Stomach (tissue), 9 donors: Measurements from ENCODE around the gene APBA3. TPM values are rescaled to one million over a fixed set of nuclear protein-coding genes. Genes with fewer than 3 reads are reported as not detected.

ENCODE experiments used
- DNase-seq, 2 donors: peaks; one replicate each; pipeline versions ENCODE4 v3.0.0 to v3.0.0-alpha.2; 2013 to 2019
- H3K27ac ChIP-seq, 5 donors: fragments of 200-600 bp in 4 of 5; sonication (generic) in 4 of 5; one replicate each; pipeline ENCODE4 v1.5.1; 2013 to 2019; ENCODE audit warnings: mild to moderate bottlenecking in 1 of 5, moderate library complexity in 1 of 5
- H3K27me3 ChIP-seq, 3 donors: fragments of 200-600 bp; sonication (generic); one replicate each; pipeline ENCODE4 v1.5.1; 2017 to 2019; ENCODE audit warnings: mixed run types in 1 of 3
- H3K36me3 ChIP-seq, 4 donors: fragments of 200-600 bp; sonication (generic); 1 replicate in 3 of 4; 2 replicates in 1 of 4; pipeline ENCODE4 v1.5.1; 2016 to 2019
- H3K4me1 ChIP-seq, 4 donors: fragments of 200-600 bp; sonication (generic); one replicate each; pipeline ENCODE4 v1.5.1; 2016 to 2019
- H3K4me3 ChIP-seq, 4 donors: fragments of 200-600 bp; sonication (generic) in 3 of 4; one replicate each; pipeline ENCODE4 v1.5.1; 2016 to 2019; ENCODE audit warnings: mild to moderate bottlenecking in 1 of 4
- H3K9me3 ChIP-seq, 4 donors: fragments of 200-600 bp; sonication (generic); one replicate each; pipeline ENCODE4 v1.5.1; 2016 to 2019
- EP300 ChIP-seq: sonication (generic); formaldehyde crosslinking; IDR thresholded peaks from one replicate; pipeline ENCODE4 v1.6.1; 2017; ENCODE audit warnings: antibody characterized with exemption
- POLR2A ChIP-seq, 4 donors: fragments of 450-650 bp; IDR thresholded peaks; one replicate each; pipeline ENCODE4 v1.6.1; 2016; ENCODE audit warnings: antibody characterized with exemption in 4 of 4, control low read depth in 2 of 4, mild to moderate bottlenecking in 1 of 4, moderate library complexity in 1 of 4
- POLR2AphosphoS5 ChIP-seq, 3 donors: sonication (generic); formaldehyde crosslinking; IDR thresholded peaks; one replicate each; pipeline ENCODE4 v1.6.1; 2016; ENCODE audit warnings: antibody characterized with exemption in 3 of 3
- WGBS, 5 donors: extraction: QIAGEN DNeasy Blood & Tissue Kit in 3 of 5; methylation state at CpG; one replicate each; pipeline versions ENCODE4 v1.1.5 to v1.1.7; 2013 to 2018; 5-methylcytosine and 5-hydroxymethylcytosine counted together
- intact Hi-C: fragments of 100-400 bp; cut with DNase I; formaldehyde crosslinking; loops from one replicate; pipeline ENCODE4 v1.15.1; 2023; ENCODE audit warnings: low total_unique reads
- polyA plus RNA-seq, 3 donors: library from polyadenylated mRNA; stranded (reverse); fragments of 200-250 nt; gene quantifications; one replicate each; pipeline ENCODE4 v1.2.3, GENCODE V29; 2013
- total RNA-seq, 5 donors: library from RNA; depleted of rRNA; stranded (reverse); fragments of >200 nt; gene quantifications; one replicate each; pipeline versions ENCODE4 v1.1.0 to v1.2.3, GENCODE V29; 2014 to 2016
- TF ChIP-seq, protein P1 (sequence below), 7 experiments: fragments of 450-650 bp in 4 of 7; fragments of 200-600 bp in 3 of 7; sonication (generic) in 3 of 7; IDR thresholded peaks; one replicate each; pipeline ENCODE4 v1.5.1; 2016 to 2019; ENCODE audit warnings: antibody characterized with exemption in 7 of 7, control low read depth in 2 of 7, mild to moderate bottlenecking in 1 of 7
- donor health status: healthy with polysubstance abuse.
- donor health status: Bipolar disorder and iron deficiency.
- donor health status: healthy.

APBA3 gene
- total and polyA plus RNA-seq, 8 donors, result 9.4 to 111 (median 16.6) TPM

DNA sequence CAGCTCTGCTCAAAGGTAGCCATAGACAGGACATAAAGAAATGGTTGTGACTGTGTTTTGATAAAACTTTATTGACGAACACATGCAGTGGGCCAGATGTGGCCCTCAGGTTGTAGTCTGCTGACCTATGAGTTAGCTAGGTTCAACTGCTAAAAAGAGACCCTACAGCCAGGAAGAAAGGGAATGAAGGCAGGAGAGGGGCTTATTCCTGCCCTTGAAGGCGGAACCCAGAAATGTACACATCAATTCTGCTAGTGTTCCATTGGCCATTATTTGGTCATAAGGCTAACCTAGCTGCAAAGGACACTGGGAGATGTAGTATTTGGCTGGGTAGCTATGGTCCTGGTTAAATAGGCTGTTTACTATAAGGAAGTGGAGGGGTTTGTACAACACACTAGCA, 18.0 kb downstream of the APBA3 start:
- intact Hi-C loops, result no loop called here
- WGBS, 5 donors, result 94 to 98% (median 97%) methylated on average over 2 of the region's 2 CpGs
- Histone ChIP-seq H3K4me3 (no peak overlapping the region), H3K9me3 (no peaks in the 10 kb centered on the region), H3K36me3 (peaks cover 0 to 87% (median 62%) of the 10 kb centered on the region in 4 donors), H3K4me1 (no peaks in the 10 kb centered on the region), H3K27me3 (peaks cover 0 to 18% (median 0%) of the 10 kb centered on the region in 3 donors), H3K27ac (no peak overlapping the region)
- TF ChIP-seq POLR2AphosphoS5 (IDR thresholded peaks at IDR 0.05) (no peak), EP300 (no peak), POLR2A (IDR thresholded peaks at IDR 0.05) (no peak)
- TF ChIP-seq, protein P1, sequence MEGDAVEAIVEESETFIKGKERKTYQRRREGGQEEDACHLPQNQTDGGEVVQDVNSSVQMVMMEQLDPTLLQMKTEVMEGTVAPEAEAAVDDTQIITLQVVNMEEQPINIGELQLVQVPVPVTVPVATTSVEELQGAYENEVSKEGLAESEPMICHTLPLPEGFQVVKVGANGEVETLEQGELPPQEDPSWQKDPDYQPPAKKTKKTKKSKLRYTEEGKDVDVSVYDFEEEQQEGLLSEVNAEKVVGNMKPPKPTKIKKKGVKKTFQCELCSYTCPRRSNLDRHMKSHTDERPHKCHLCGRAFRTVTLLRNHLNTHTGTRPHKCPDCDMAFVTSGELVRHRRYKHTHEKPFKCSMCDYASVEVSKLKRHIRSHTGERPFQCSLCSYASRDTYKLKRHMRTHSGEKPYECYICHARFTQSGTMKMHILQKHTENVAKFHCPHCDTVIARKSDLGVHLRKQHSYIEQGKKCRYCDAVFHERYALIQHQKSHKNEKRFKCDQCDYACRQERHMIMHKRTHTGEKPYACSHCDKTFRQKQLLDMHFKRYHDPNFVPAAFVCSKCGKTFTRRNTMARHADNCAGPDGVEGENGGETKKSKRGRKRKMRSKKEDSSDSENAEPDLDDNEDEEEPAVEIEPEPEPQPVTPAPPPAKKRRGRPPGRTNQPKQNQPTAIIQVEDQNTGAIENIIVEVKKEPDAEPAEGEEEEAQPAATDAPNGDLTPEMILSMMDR (IDR thresholded peaks at IDR 0.05), result no peak
- DNase-seq, result no peak

DNA sequence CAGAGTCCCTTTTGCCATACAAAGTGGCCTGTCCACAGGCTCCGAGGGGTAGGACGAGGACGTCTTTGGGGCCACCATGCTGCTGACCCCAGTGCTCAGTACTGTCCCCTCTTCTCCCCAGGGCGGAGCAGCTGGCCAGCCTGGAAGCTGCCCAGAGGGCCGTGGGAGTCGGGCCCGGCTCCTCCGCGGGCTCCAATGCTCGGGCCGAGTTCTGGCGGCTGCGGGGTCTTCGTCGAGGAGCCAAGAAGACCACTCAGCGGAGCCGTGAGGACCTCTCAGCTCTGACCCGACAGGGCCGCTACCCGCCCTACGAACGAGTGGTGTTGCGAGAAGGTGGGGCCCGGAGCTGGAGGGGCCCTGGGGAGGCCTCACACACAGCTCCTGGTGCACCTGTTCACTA, 21.1 kb downstream of the APBA3 start:
- TF ChIP-seq EP300 (no peak), POLR2A (IDR thresholded peaks at IDR 0.05) (no peak), POLR2AphosphoS5 (IDR thresholded peaks at IDR 0.05) (no peak)
- TF ChIP-seq, protein P1 (IDR thresholded peaks at IDR 0.05), result no peak
- H3K36me3 ChIP-seq, result peaks cover 0 to 93% (median 59%) of the 10 kb centered on the region in 4 donors
- H3K27me3 ChIP-seq, result no peaks in the 10 kb centered on the region
- no peaks in the 10 kb centered on the region for H3K9me3 ChIP-seq
- WGBS, 5 donors, result 95 to 100% (median 96%) methylated on average over 9 to 24 of the region's 24 CpGs
- no peak for DNase-seq
- H3K27ac ChIP-seq, result no peak overlapping the region
- no peaks in the 10 kb centered on the region for H3K4me1 ChIP-seq
- intact Hi-C loops, result no loop called here
- H3K4me3 ChIP-seq, result no peak overlapping the region

DNA sequence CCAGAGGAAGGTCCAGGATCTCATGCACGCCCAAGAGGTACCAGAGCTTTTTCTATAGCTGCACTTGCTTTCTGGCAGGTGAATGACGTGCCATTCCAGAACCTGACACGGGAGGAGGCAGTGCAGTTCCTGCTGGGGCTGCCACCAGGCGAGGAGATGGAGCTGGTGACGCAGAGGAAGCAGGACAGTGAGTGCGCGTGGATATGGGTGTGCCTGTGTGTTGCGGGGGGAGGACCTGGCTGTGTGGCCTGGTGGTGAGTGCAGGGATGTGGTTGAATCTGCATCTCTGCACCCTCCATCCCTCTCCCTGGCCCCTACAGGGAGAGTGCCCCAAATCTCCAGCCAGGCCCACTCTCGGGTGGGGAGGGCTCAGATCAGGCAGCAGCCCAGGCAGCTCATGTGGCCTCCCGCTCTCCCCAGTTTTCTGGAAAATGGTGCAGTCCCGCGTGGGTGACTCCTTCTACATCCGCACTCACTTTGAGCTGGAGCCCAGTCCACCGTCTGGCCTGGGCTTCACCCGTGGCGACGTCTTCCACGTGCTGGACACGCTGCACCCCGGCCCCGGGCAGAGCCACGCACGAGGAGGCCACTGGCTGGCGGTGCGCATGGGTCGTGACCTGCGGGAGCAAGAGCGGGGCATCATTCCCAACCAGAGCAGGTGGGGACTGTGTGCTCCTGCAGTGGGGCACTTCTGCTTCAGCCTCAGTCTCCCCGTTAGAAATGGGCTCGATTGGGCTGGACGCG, 22.8 kb downstream of the APBA3 start:
- Histone ChIP-seq H3K9me3 (no peaks in the 10 kb centered on the region), H3K27ac (no peak overlapping the region), H3K36me3 (peaks cover 1 to 97% (median 70%) of the 10 kb centered on the region in 4 donors), H3K4me1 (no peaks in the 10 kb centered on the region), H3K27me3 (peaks cover 0 to 5% (median 0%) of the 10 kb centered on the region in 3 donors), H3K4me3 (no peak overlapping the region)
- 85 to 93% (median 92%) methylated on average over 22 to 32 of the region's 32 CpGs for WGBS, 5 donors
- intact Hi-C loops, result no loop called here
- DNase-seq, result no peak
- TF ChIP-seq POLR2AphosphoS5 (IDR thresholded peaks at IDR 0.05), result no peak
- TF ChIP-seq EP300, result no peak
- TF ChIP-seq, protein P1 (IDR thresholded peaks at IDR 0.05), result no peak
- TF ChIP-seq POLR2A (IDR thresholded peaks at IDR 0.05), result no peak

DNA sequence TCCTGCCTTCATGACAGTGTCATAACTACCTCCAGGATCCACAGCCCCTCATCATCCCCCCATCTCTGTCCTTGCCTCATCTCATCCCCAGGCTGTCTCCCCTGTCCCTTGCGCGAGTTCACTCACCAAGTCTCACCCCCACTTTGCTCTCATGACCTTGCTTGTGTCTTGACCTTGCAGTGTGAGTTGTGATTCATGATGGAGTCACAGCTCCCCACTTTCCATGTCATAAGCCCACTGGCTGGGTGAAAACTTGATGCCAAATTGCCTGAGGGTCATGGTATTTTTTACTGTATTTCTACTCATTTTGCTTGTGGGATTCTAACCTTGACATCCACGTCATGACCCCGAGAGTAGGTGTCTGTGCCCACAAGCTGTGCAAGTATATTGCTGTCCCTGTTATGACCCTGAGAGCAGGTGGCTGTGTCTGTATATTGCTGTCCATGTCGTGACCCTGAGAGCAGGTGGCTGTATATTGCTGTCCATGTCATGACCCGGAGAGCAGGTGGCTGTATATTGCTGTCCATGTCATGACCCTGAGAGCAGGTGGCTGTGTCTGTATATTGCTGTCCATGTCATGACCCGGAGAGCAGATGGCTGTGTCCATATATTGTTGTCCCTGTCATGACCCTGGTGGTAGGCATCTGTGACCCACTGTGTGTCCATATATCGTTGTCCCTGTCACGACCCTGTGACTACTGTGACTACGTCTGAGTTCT, 23.8 kb downstream of the APBA3 start:
- Histone ChIP-seq H3K4me1 (no peaks in the 10 kb centered on the region), H3K27ac (no peak overlapping the region), H3K4me3 (no peak overlapping the region), H3K27me3 (peaks cover 0 to 5% (median 0%) of the 10 kb centered on the region in 3 donors), H3K9me3 (no peaks in the 10 kb centered on the region), H3K36me3 (peaks cover 4 to 96% (median 68%) of the 10 kb centered on the region in 4 donors)
- intact Hi-C loops, result no loop called here
- DNase-seq, result no peak
- 87 to 92% (median 87%) methylated on average over 10 of the region's 10 CpGs for WGBS, 5 donors
- TF ChIP-seq POLR2AphosphoS5 (IDR thresholded peaks at IDR 0.05) (no peak), EP300 (no peak), POLR2A (IDR thresholded peaks at IDR 0.05) (no peak)
- TF ChIP-seq, protein P1 (IDR thresholded peaks at IDR 0.05), result no peak
